ENCODE data around the gene ATXN2L.
"Not testable (repeated sequence)": the region's sequence is repeated elsewhere in the genome, so short reads cannot be mapped to it uniquely, and the experiment has no call there.

DNA sequence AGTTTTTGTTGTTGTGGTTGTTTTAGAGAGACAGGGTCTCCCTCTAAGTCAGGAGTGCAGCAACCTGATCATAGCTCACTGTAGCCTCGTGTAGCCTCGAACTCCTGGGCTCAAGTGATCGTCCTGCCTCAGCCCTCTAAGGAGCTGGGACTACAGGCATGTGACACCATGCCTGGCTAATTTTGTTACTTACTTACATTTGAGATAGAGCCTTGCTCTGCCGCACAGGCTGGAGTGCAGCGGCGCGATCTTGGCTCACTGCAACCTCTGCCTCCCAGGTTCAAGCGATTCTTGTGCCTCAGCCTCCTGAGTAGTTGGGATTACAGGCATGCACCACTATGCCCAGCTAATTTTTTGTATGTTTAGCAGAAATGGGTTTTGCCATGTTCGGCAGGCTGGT is 44.8 kb downstream of the ATXN2L start:
- TF ChIP-seq, protein P1, sequence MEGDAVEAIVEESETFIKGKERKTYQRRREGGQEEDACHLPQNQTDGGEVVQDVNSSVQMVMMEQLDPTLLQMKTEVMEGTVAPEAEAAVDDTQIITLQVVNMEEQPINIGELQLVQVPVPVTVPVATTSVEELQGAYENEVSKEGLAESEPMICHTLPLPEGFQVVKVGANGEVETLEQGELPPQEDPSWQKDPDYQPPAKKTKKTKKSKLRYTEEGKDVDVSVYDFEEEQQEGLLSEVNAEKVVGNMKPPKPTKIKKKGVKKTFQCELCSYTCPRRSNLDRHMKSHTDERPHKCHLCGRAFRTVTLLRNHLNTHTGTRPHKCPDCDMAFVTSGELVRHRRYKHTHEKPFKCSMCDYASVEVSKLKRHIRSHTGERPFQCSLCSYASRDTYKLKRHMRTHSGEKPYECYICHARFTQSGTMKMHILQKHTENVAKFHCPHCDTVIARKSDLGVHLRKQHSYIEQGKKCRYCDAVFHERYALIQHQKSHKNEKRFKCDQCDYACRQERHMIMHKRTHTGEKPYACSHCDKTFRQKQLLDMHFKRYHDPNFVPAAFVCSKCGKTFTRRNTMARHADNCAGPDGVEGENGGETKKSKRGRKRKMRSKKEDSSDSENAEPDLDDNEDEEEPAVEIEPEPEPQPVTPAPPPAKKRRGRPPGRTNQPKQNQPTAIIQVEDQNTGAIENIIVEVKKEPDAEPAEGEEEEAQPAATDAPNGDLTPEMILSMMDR (IDR thresholded peaks at IDR 0.05), result not testable (repeated sequence)
- not testable (repeated sequence) for TF ChIP-seq POLR2A (IDR thresholded peaks at IDR 0.05)
